IPS-NIHi11 (cell line): Measurements from ENCODE around the gene C12orf60.

Experiments used
- DNase-seq: peaks from one replicate; pipeline ENCODE4 v3.0.0; 2012; ENCODE audit warnings: mixed read lengths, low spot score

C12orf60 gene

DNA sequence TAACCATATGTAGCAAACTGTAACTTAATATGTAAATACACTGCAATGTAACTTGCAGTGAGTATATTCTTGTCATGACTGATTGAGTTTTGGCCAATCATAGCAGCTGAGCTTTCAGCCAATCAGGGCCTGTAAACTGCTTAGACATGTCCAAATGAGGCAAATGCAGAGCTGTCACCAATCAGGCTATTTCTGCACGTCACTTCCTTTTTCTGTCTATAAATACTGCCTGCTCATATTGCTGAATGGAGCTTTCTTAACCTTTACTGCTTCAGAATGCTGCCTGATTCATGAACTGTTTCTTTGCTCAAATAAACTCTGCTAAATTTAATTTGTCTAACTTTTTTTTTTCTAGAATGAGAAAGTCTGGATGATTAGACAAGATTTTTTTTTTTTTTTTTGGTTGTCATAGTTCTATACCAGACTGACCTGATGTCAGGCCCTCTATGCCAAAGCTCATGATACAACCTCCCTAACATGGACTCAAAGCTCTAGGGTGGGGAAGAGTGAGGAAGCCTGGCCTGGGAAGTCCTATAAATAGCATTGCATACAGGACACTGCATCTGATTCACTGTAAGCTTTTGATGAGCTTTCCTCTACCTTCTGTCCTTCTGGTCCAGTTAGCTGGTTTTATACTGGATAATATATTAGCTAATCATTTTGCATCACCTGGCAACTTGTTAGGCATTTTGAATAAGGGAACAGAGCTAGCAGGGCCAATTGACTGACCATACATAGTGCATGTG lies 70.1 kb downstream of the C12orf60 start:
- DNase-seq, result no peak
